GM19025 (cell line): ENCODE results near the gene LRBA.

Experiments
- ATAC-seq: cut with Tn5 transposase; IDR thresholded peaks from one replicate; pipeline ENCODE4 v1.9.1; 2021; ENCODE audit warnings: mild to moderate bottlenecking, low read depth, moderate library complexity; ENCODE audit not compliant: unreplicated experiment

Gene LRBA

GRCh38 chr4:150619042-150619441, 396.0 kb downstream of the LRBA start:
- ATAC-seq = no peak

DNA sequence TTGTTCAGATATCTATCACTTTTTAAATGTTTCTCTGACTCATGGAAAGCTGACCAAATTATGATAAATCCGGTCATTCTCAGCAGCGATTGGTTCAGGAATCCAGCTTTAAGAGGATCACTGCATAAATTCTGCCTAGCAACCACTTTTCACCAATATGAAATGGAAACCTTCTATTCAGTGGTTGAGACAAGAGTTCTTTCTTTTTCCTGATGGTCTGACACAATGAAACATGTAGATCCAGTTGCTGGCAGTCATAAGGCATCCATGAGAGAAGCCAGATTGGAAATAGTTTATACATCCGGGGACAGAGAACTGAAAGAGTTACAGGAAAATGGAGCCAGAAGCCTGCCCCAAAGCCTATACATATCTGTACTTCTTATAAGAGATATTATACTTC, 406.0 kb downstream of the LRBA start:
- ATAC-seq = no peak

- ATAC-seq = no peak
These were observed 414.2 kb downstream of the LRBA start for GRCh38 chr4:150600812-150601445.

GRCh38 chr4:150599547-150599946, 415.5 kb downstream of the LRBA start:
- no peak for ATAC-seq

DNA sequence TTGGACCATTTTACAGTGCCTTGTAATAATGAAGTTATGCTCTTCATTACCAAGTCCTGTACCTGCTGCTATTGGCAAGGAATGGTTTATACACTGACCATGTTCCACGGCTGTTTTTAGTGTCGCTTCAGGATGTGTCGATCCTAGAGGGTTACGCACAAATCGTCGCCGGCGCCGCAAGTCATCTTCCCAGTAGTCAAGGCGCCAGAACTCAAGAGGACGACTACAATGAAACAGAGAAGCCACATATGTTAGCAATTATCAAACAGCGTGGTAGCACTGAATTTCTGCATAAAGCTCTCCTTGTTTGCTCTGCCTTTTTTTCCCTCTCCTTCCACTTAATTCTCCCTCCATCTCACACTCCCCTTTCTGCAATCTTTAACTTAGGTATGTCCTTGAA, 416.2 kb downstream of the LRBA start:
- no peak for ATAC-seq

- no peak for ATAC-seq
These were observed 421.1 kb downstream of the LRBA start for GRCh38 chr4:150593996-150594395.

GRCh38 chr4:150591904-150592303, 423.2 kb downstream of the LRBA start:
- ATAC-seq = no peak

- no peak for ATAC-seq
These were observed 423.7 kb downstream of the LRBA start for GRCh38 chr4:150591406-150591805.

GRCh38 chr4:150590631-150591030, 424.5 kb downstream of the LRBA start:
- no peak for ATAC-seq

- no peak for ATAC-seq
These were observed 425.9 kb downstream of the LRBA start for GRCh38 chr4:150589157-150589556.

GRCh38 chr4:150588316-150588715, 426.8 kb downstream of the LRBA start:
- ATAC-seq = no peak

GRCh38 chr4:150586162-150586810, 428.8 kb downstream of the LRBA start:
- ATAC-seq = no peak

DNA sequence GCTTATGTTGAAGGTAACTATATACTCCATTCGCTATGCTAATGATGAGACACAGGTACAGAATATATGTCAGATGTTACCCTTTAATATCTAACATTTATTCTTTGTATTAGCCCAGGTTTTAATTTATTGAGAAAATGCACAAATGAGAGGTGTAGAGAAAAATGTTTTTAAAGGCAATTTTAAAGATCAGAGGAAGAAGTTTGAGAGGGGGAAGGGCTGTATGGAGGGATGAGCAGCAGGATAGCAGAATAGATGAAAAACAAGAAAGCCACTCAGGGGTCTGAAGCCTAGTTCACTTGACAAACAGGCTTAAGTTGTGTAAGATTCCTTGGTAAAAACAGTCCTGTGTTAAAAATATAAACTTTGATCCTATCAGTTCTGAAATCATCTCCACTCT, 429.5 kb downstream of the LRBA start:
- no peak for ATAC-seq

DNA sequence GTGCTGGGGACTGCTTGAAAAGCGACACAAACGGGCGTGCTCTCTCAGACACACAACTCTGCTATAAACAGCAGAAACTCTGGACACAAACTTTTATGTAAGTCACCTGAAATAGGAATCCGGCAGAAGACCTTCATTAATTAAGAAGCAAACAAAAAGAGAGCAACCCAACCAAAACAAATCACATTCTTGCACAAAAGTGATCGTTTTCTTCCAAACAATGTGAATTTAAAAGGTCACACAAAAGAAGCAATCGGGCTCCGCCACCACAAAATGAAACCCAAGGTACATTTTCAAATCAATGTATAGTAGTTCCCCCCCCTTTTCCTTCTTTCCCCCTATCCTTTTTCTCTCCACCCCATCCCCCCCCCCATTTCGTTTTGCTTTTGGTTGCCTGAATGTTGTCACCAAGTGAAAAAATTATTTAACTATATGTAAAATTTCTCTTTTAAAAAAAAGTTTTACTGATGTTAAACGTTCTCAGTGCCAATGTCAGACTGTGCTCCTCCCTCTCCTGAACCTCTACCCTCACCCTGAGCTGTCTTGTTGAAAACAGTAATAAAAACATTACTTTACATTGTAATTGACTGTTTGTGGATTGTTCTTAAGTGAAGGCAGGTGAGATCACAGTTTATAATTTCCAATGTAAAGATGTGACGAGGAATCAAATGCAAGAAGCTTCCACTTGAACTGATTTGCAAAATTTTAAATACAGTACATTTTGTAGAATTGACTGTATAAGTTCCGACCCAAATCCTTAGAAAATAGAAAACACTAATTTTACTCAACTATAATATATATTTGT, 430.8 kb downstream of the LRBA start:
- no peak for ATAC-seq

DNA sequence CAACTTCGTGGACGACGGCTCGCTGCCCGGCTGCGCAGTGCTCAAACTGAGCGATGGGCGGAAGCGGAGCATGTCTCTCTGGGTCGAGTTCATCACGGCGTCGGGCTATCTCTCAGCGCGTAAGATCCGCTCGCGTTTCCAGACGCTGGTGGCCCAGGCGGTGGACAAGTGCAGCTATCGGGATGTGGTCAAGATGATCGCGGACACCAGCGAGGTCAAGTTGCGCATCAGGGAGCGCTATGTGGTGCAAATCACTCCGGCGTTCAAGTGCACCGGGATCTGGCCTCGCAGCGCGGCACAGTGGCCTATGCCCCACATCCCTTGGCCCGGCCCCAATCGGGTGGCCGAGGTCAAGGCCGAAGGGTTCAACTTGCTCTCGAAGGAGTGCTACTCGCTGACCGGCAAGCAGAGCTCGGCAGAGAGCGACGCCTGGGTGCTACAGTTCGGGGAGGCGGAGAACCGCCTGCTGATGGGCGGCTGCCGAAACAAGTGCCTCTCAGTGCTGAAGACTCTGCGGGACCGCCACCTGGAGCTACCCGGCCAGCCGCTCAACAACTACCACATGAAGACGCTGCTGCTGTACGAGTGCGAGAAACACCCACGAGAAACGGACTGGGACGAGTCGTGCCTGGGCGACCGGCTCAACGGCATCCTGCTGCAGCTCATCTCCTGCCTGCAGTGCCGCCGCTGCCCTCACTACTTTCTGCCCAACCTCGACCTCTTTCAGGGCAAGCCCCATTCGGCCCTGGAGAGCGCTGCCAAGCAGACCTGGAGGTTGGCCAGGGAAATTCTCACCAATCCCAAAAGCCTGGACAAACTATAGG, 431.6 kb downstream of the LRBA start:
- no peak for ATAC-seq

DNA sequence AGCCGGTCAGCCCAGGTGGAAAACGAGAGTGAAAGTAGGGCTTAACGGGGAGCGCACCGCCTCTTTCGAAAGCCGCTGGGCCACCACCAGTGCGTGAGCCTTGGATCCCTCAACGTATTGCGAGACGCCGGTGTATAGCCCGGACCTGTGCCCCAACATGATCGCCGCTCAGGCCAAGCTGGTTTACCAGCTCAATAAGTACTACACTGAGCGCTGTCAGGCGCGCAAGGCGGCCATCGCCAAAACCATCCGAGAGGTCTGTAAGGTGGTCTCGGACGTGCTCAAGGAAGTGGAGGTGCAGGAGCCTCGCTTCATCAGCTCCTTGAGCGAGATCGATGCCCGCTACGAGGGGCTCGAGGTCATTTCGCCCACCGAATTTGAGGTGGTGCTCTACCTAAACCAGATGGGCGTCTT, 432.2 kb downstream of the LRBA start:
- ATAC-seq = no peak

DNA sequence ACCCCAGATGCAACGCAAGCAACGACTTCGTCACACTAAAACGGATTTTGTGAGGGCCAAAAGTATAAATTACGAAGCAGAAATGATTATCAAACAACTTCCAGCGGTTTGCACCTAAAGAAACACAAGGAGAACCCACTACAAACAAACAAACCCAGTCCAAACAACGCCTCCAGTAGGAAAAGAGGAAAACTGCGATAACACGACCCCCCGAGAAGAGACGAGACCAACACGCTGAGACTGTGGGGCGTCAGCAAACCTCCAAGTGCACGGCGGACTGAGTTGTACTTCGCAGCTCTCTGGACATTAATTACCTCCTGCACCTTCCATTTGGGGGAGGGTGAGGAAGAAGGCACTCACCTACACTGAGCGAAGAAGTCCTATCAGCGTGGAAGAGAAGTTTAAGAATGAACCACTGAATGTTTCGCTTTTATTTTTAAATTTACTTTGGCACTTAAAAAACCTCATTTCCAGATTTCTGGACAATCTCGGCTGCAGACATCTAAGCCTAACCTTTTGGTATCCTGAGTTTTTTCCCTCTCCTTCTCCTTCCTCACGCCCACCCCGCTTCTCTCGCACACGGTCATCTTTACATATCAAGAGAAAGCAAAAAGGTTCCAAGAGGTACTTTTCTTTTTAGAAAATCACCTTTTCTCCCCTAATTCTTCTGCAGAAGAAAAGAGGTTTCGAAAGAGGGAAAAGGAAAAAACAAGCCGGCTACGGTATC, 432.8 kb downstream of the LRBA start, which contains the start of gene MAB21L2:
MAB21L2 (plus strand) TSS at position 6 of the 727 bp plus-strand sequence. CDS start 879 bp downstream, outside the sequence.
- no peak for ATAC-seq

- ATAC-seq = no peak
These were observed 433.4 kb downstream of the LRBA start for GRCh38 chr4:150581641-150582051.

DNA sequence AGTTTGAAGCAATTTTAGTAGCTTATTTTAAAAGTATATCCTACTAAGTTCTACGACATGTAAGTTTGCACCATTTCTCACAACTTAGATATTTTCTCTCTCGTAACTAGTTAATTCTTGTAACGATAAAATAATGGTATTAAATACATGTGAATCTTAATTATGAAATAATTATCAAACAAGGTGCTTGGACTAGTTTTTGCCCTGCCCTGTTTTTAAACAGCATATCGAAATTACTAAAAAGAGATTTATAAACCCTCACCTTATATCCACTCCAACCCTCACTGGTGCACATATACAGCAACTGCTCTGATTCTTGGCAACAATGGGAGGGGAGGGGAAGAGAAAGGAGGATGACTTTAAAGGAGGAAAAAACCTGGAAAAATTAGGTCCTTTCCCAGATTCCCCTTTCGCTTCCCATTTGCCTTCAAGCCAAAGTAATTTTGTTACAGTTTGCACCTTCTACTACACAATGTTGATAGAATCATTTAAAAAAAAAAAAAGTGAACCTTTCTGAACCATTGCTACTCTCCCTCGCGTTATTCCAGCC, 434.0 kb downstream of the LRBA start:
- no peak for ATAC-seq

DNA sequence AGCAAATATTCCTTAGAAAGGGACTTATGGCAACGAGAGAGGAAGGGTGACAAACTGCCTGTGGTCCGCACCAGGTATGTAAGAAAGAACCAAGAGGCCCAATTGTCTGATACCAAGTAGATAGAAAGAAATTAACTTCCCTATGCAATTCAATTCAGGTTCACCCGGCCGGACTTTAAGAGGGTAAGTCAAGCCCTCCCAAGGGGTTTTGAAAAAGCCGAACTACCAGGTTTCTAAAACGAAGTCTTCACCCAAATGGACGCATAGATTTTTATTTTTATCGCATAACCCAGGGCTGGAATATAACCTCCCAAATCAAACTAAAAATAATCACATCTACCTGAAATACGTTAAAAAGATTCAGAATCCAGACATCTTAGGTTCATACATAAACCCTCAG, 434.8 kb downstream of the LRBA start:
- no peak for ATAC-seq
